NCI-H2196 (cell line): ENCODE data around the gene CCDC181.
"Not testable (repeated sequence)": the region's sequence is repeated elsewhere in the genome, so short reads cannot be mapped to it uniquely, and the experiment has no call there.

ENCODE experiments used
- DNase-seq: peaks from one replicate; lab custom pipeline; 2025; ENCODE audit not compliant: unreplicated experiment; lab: John Stamatoyannopoulos, UW

The CCDC181 gene

GRCh38 chr1:169427081-169427641, at the start of gene CCDC181:
Gene CCDC181 (minus strand): TSS chr1:169427474. CDS start chr1:169424927, 2,547 bp downstream.
- DNase-seq, result no peak

GRCh38 chr1:169475806-169476387, 48.6 kb upstream of the CCDC181 start:
- no peak for DNase-seq

- no peak for DNase-seq
Observed at GRCh38 chr1:169474302-169474995, 47.2 kb upstream of the CCDC181 start.

GRCh38 chr1:169473347-169473746, 46.1 kb upstream of the CCDC181 start:
- DNase-seq, result no peak

GRCh38 chr1:169472738-169473137, 45.5 kb upstream of the CCDC181 start:
- DNase-seq, result no peak

- DNase-seq, result no peak
Observed at GRCh38 chr1:169468982-169469381, 41.7 kb upstream of the CCDC181 start.

- DNase-seq, result peak; percentile 31
Observed at GRCh38 chr1:169466259-169467230, 39.3 kb upstream of the CCDC181 start.

- no peak for DNase-seq
Observed at GRCh38 chr1:169465281-169465680, 38.0 kb upstream of the CCDC181 start.

GRCh38 chr1:169462385-169462784, 35.1 kb upstream of the CCDC181 start:
- DNase-seq, result no peak

- DNase-seq, result no peak
Observed at GRCh38 chr1:169461390-169462000, 34.2 kb upstream of the CCDC181 start.

- DNase-seq, result no peak
Observed at GRCh38 chr1:169460191-169460833, 33.0 kb upstream of the CCDC181 start.

GRCh38 chr1:169457443-169457842, 30.2 kb upstream of the CCDC181 start:
- no peak for DNase-seq

GRCh38 chr1:169456029-169456428, 28.8 kb upstream of the CCDC181 start:
- DNase-seq, result no peak

GRCh38 chr1:169452921-169453320, 25.6 kb upstream of the CCDC181 start:
- DNase-seq, result no peak

- no peak for DNase-seq
Observed at GRCh38 chr1:169451218-169451824, 24.0 kb upstream of the CCDC181 start.

- no peak for DNase-seq
Observed at GRCh38 chr1:169443923-169444322, 16.6 kb upstream of the CCDC181 start.

GRCh38 chr1:169426174-169426705, 1.0 kb downstream of the CCDC181 start:
- DNase-seq, result no peak

- no peak for DNase-seq
Observed at GRCh38 chr1:169421309-169421708, 6.0 kb downstream of the CCDC181 start.

- no peak for DNase-seq
Observed at GRCh38 chr1:169414952-169415351, 12.3 kb downstream of the CCDC181 start.

- DNase-seq, result not testable (repeated sequence)
Observed at GRCh38 chr1:169408340-169408739, 18.9 kb downstream of the CCDC181 start.
